Mucosa of descending colon (tissue), 3 donors: ENCODE measurements around the gene BBIP1. TPM values are rescaled to one million over a fixed set of nuclear protein-coding genes. Genes with fewer than 3 reads are reported as not detected.

Source experiments
- ATAC-seq: fragments of 200-7000 bp; cut with Tn5 transposase; one replicate; pipeline ENCODE4 v1.9.1; 2020; ENCODE audit warnings: mild to moderate bottlenecking, moderate library complexity
- DNase-seq, 3 donors: peaks; one replicate each; pipeline ENCODE4 v3.0.0-alpha.2; 2020
- H3K36me3 ChIP-seq: fragments of 200-600 bp; one replicate; pipeline ENCODE4 v1.8.0; 2021; ENCODE audit warnings: low read depth, mild to moderate bottlenecking
- H3K4me1 ChIP-seq: fragments of 200-600 bp; one replicate; pipeline ENCODE4 v1.8.0; 2021; ENCODE audit warnings: low read depth, mild to moderate bottlenecking
- H3K4me3 ChIP-seq: fragments of 200-600 bp; one replicate; pipeline ENCODE4 v1.8.0; 2021; ENCODE audit warnings: mild to moderate bottlenecking
- H3K9me3 ChIP-seq: fragments of 200-600 bp; one replicate; pipeline ENCODE4 v1.8.0; 2021; ENCODE audit warnings: mild to moderate bottlenecking
- CTCF ChIP-seq: fragments of 200-600 bp; IDR thresholded peaks from one replicate; pipeline ENCODE4 v1.8.0; 2022; ENCODE audit warnings: antibody characterized with exemption, mild to moderate bottlenecking
- intact Hi-C, 2 donors: fragments of 100-400 bp; cut with DNase I in 1 of 2; cut with micrococcal nuclease in 1 of 2; formaldehyde crosslinking; loops; one replicate each; pipeline versions ENCODE4 v1.11.0 to v1.11.1; 2022; cut with DNase I, micrococcal nuclease
- total RNA-seq, 3 donors: library from RNA; stranded (reverse); fragmentation: NEBNext Ultra II Directional in 2 of 3; extraction: Animal tissue kit (Norgen Biotek cat#: 25700) in 2 of 3; gene quantifications; one replicate each; pipeline versions ENCODE4 v1.2.1 to v1.2.4, GENCODE V29; 2021 to 2023
- donor health status: DM: no; HTN: no; CAD: no; lungs with moderate emphysema.
- donor health status: DM: no; HTN: no; CAD: no.
- donor health status: DM: no; HTN: yes; CAD: no.

The BBIP1 gene
- total RNA-seq, 3 donors from 2014 or later: 10.6 to 23.4 (median 17.6) TPM

GRCh38 chr10:110881247-110881646 lies 37.7 kb downstream of the BBIP1 start:
- no peak for TF ChIP-seq CTCF
- no peak for ATAC-seq
- Histone ChIP-seq H3K4me1 (peaks cover 30% of the 10 kb centered on the region), H3K36me3 (peaks cover 5% of the 10 kb centered on the region), H3K4me3 (no peak overlapping the region), H3K9me3 (no peaks in the 10 kb centered on the region)
- intact Hi-C loops: no loop called here
- DNase-seq: no peak

- DNase-seq (no peak), ATAC-seq (no peak)
- Histone ChIP-seq H3K4me1 (peaks cover 40% of the 10 kb centered on the region), H3K9me3 (no peaks in the 10 kb centered on the region), H3K36me3 (peaks cover 5% of the 10 kb centered on the region), H3K4me3 (no peak overlapping the region)
- no peak for TF ChIP-seq CTCF
- intact Hi-C loops: no loop called here
Observed at GRCh38 chr10:110880012-110880411, 39.0 kb downstream of the BBIP1 start.

- Histone ChIP-seq H3K4me1 (peaks cover 43% of the 10 kb centered on the region), H3K36me3 (peaks cover 5% of the 10 kb centered on the region), H3K4me3 (no peak overlapping the region), H3K9me3 (no peaks in the 10 kb centered on the region)
- TF ChIP-seq CTCF: no peak
- intact Hi-C loops: loop anchor here (10.0 kb wide), 2 partner anchors 52 to 72 kb away; no protein-coding TSS in a partner anchor
- DNase-seq: no peak
- ATAC-seq: no peak
Observed at GRCh38 chr10:110876788-110877187, 42.2 kb downstream of the BBIP1 start.

- intact Hi-C loops: loop anchor here (10.0 kb wide), 2 partner anchors 51 to 71 kb away; no protein-coding TSS in a partner anchor
- H3K4me3 ChIP-seq: no peak overlapping the region
- ATAC-seq: no peak
Observed at GRCh38 chr10:110876000-110876399, 43.0 kb downstream of the BBIP1 start.

GRCh38 chr10:110873951-110874350 lies 45.0 kb downstream of the BBIP1 start:
- peaks cover 39% of the 10 kb centered on the region for H3K4me1 ChIP-seq
- ATAC-seq (no peak), DNase-seq (no peak)

More at GRCh38 chr10:110876000-110876399, 43.0 kb downstream of the BBIP1 start:
- peaks cover 39% of the 10 kb centered on the region for H3K4me1 ChIP-seq
- DNase-seq: no peak
- no peaks in the 10 kb centered on the region for H3K36me3 ChIP-seq
- TF ChIP-seq CTCF: no peak
- H3K9me3 ChIP-seq: no peaks in the 10 kb centered on the region

More at GRCh38 chr10:110873951-110874350, 45.0 kb downstream of the BBIP1 start:
- intact Hi-C loops: loop anchor here (10.0 kb wide), 2 partner anchors 49 to 69 kb away; no protein-coding TSS in a partner anchor
- H3K9me3 ChIP-seq: no peaks in the 10 kb centered on the region
- H3K36me3 ChIP-seq: no peaks in the 10 kb centered on the region
- peak overlapping the region; percentile 5 for H3K4me3 ChIP-seq
- TF ChIP-seq CTCF: no peak
